ENCODE data around the gene SLC16A2.

GRCh38 chrX:74492720-74493201, 71.5 kb downstream of the SLC16A2 start:
- TF ChIP-seq CTCF (conservative IDR thresholded peaks at IDR 0.05; ENCODE audit: low read length) (peak; percentile 52; the same call in 1 of the 2 replicates), EZH2phosphoT487 (IDR thresholded peaks at IDR 0.05; ENCODE audit: borderline replicate concordance) (no peak)

Data from Loucy (cell line).